Peyer's patch (tissue), 4 donors: ENCODE data around the gene TMEM107. TPM values are rescaled to one million over a fixed set of nuclear protein-coding genes. Genes with fewer than 3 reads are reported as not detected.
A peak's percentile ranks its signal among the peaks of the same experiment; 100 is the strongest.

Experiments used
- DNase-seq, 3 donors: peaks; one replicate each; pipeline ENCODE4 v3.0.0-alpha.2; 2017 to 2019
- H3K27ac ChIP-seq, 4 donors: fragments of 200-600 bp; sonication (generic); one replicate each; pipeline ENCODE4 v1.5.1; 2016 to 2019
- H3K27me3 ChIP-seq, 2 donors: fragments of 200-600 bp; sonication (generic); one replicate each; pipeline ENCODE4 v1.5.1; 2019
- H3K36me3 ChIP-seq, 3 donors: fragments of 200-600 bp; sonication (generic); one replicate each; pipeline ENCODE4 v1.5.1; 2016 to 2019
- H3K4me1 ChIP-seq, 4 donors: fragments of 200-600 bp; sonication (generic); one replicate each; pipeline ENCODE4 v1.5.1; 2016 to 2019
- H3K4me3 ChIP-seq, 4 donors: fragments of 200-600 bp; sonication (generic); 1 replicate in 3 of 4; 2 replicates in 1 of 4; pipeline ENCODE4 v1.5.1; 2016 to 2019; ENCODE audit warnings: mild to moderate bottlenecking in 1 of 4
- H3K9me3 ChIP-seq, 4 donors: fragments of 200-600 bp; sonication (generic); one replicate each; pipeline ENCODE4 v1.5.1; 2016 to 2019; ENCODE audit warnings: mild to moderate bottlenecking in 1 of 4
- CTCF ChIP-seq, 6 experiments: fragments of 450-650 bp in 4 of 6; fragments of 200-600 bp in 2 of 6; sonication (generic) in 1 of 6; IDR thresholded peaks; one replicate each; pipeline ENCODE4 v1.5.1; 2017 to 2019; ENCODE audit warnings: antibody characterized with exemption in 6 of 6, mild to moderate bottlenecking in 3 of 6, moderate library complexity in 1 of 6
- POLR2A ChIP-seq, 2 donors: fragments of 450-650 bp; IDR thresholded peaks; one replicate each; pipeline ENCODE4 v1.5.1; 2017; ENCODE audit warnings: antibody characterized with exemption in 2 of 2, mild to moderate bottlenecking in 2 of 2, moderate library complexity in 2 of 2
- total RNA-seq, 4 donors: library from RNA; depleted of rRNA; stranded (reverse); fragments of >200 nt; gene quantifications; one replicate each; pipeline ENCODE4 v1.1.0, GENCODE V29; 2016

The TMEM107 gene
- total RNA-seq, 4 donors from 2014 or later = 6.5 to 27.2 (median 16.4) TPM

- Histone ChIP-seq H3K4me3 (peak overlapping the region; percentile 44 to 58 (median 54)), H3K4me1 (peaks cover 0 to 13% (median 7%) of the 10 kb centered on the region in 4 donors), H3K9me3 (no peaks in the 10 kb centered on the region), H3K27me3 (no peaks in the 10 kb centered on the region), H3K27ac (peak overlapping the region; percentile 36 to 70 (median 67)), H3K36me3 (no peaks in the 10 kb centered on the region)
- no peak for DNase-seq
- TF ChIP-seq POLR2A (IDR thresholded peaks at IDR 0.05) (no peak), CTCF (IDR thresholded peaks at IDR 0.05) (no peak)
Observed at GRCh38 chr17:8210761-8211458, 34.7 kb upstream of the TMEM107 start.

- H3K36me3 ChIP-seq = no peaks in the 10 kb centered on the region
- DNase-seq = peak; percentile 91 to 98 (median 95)
- H3K4me1 ChIP-seq = peaks cover 0 to 13% (median 7%) of the 10 kb centered on the region in 4 donors
- H3K27ac ChIP-seq = peak within 1 kb of the TSS; percentile 36 to 70 (median 67)
- no peaks in the 10 kb centered on the region for H3K9me3 ChIP-seq
- TF ChIP-seq CTCF (IDR thresholded peaks at IDR 0.05) = no peak
- peak in 1 of 2 donors; percentile 9 for TF ChIP-seq POLR2A (IDR thresholded peaks at IDR 0.05)
- no peaks in the 10 kb centered on the region for H3K27me3 ChIP-seq
- H3K4me3 ChIP-seq = peak within 1 kb of the TSS; percentile 44 to 58 (median 54)
Observed at GRCh38 chr17:8209907-8210760, 34.0 kb upstream of the TMEM107 start, which contains the start of gene AURKB. AURKB (minus strand) TSS chr17:8210575; CDS start chr17:8210224, 351 bp downstream.

- Histone ChIP-seq H3K9me3 (no peaks in the 10 kb centered on the region), H3K36me3 (no peaks in the 10 kb centered on the region), H3K4me3 (no peak overlapping the region), H3K27me3 (no peaks in the 10 kb centered on the region), H3K27ac (no peak overlapping the region), H3K4me1 (peaks cover 0 to 13% (median 7%) of the 10 kb centered on the region in 4 donors)
- DNase-seq = no peak
- TF ChIP-seq POLR2A (IDR thresholded peaks at IDR 0.05) = no peak
Observed at GRCh38 chr17:8206536-8206935, 30.4 kb upstream of the TMEM107 start.

- peaks cover 0 to 4% (median 3%) of the 10 kb centered on the region in 4 donors for H3K4me1 ChIP-seq
- H3K36me3 ChIP-seq = no peaks in the 10 kb centered on the region
- no peak for DNase-seq
- no peaks in the 10 kb centered on the region for H3K27me3 ChIP-seq
- no peak overlapping the region for H3K4me3 ChIP-seq
- no peaks in the 10 kb centered on the region for H3K9me3 ChIP-seq
- no peak overlapping the region for H3K27ac ChIP-seq
- TF ChIP-seq POLR2A (IDR thresholded peaks at IDR 0.05) (no peak), CTCF (IDR thresholded peaks at IDR 0.05) (no peak)
Observed at GRCh38 chr17:8204761-8205555, 28.8 kb upstream of the TMEM107 start.

GRCh38 chr17:8192070-8192815 lies 16.1 kb upstream of the TMEM107 start:
- Histone ChIP-seq H3K36me3 (no peaks in the 10 kb centered on the region), H3K4me1 (peaks cover 3 to 32% (median 12%) of the 10 kb centered on the region in 4 donors), H3K27me3 (no peaks in the 10 kb centered on the region), H3K27ac (peak overlapping the region; percentile 47 to 84 (median 68)), H3K4me3 (peak overlapping the region; percentile 14 to 47 (median 28)), H3K9me3 (no peaks in the 10 kb centered on the region)
- TF ChIP-seq POLR2A (IDR thresholded peaks at IDR 0.05) = peak; percentile 54 to 81
- no peak for TF ChIP-seq CTCF (IDR thresholded peaks at IDR 0.05)
- DNase-seq = peak; percentile 73 to 91 (median 74)
